ENCODE data around the gene SPC24. TPM values are rescaled to one million over a fixed set of nuclear protein-coding genes. Genes with fewer than 3 reads are reported as not detected.
A peak's percentile ranks its signal among the peaks of the same experiment; 100 is the strongest.

SPC24 gene
- total and polyA plus RNA-seq, 2 of the 4 experiments (the other 2 are of a cell fraction): 12.2 to 97.5 TPM

GRCh38 chr19:11108746-11109145, 46.8 kb downstream of the SPC24 start:
- Histone ChIP-seq H3K4me3 (ENCODE audit: insufficient read depth, low read depth, low read length) (no peak overlapping the region), H3K4me2 (ENCODE audit: low read depth, low read length) (no peak overlapping the region), H3K56ac (ENCODE audit: extremely low read depth, insufficient read depth, low read length) (no peak overlapping the region), H2AFZ (replicated peaks; ENCODE audit: low read length, poor library complexity) (no peak overlapping the region), H3K9me3 (ENCODE audit: control insufficient read depth, insufficient read depth, low read length) (no peaks in the 10 kb centered on the region), H4K8ac (ENCODE audit: low read depth in 2 of 2, low read length in 2 of 2) (no peak overlapping the region), H4K20me1 (ENCODE audit: insufficient read depth, low read length) (peaks cover 11% of the 10 kb centered on the region; the same call in 1 of the 2 replicates), H2AK9ac (replicated peaks; ENCODE audit: low read depth, low read length, poor library complexity) (peak overlapping the region; percentile 1), H2BK120ac (ENCODE audit: low read depth, low read length) (no peak overlapping the region), H3K14ac (replicated peaks; ENCODE audit: low read depth, low read length) (no peak overlapping the region), H3K4me1 (ENCODE audit: control insufficient read depth, insufficient read depth, low read length) (no peaks in the 10 kb centered on the region), H3K79me1 (ENCODE audit: low read depth in 1 of 2, low read length in 2 of 2) (peaks cover 5 to 36% of the 10 kb centered on the region in 2 experiments; a peak in 3 of 4 replicates), H3K9me1 (ENCODE audit: insufficient read depth, low read length) (no peaks in the 10 kb centered on the region), H3K18ac (ENCODE audit: low read depth, low read length) (no peak overlapping the region), H3K36me3 (ENCODE audit: control insufficient read depth, insufficient read depth, low read length) (peaks cover 71% of the 10 kb centered on the region), H3K27ac (ENCODE audit: insufficient read depth, low read length) (no peak overlapping the region), H2BK15ac (ENCODE audit: low read depth, low read length) (no peak overlapping the region), H3K4ac (ENCODE audit: low read depth, low read length) (no peak overlapping the region), H2BK20ac (ENCODE audit: low read depth, low read length) (no peak overlapping the region), H3K27me3 (ENCODE audit: control insufficient read depth, insufficient read depth, low read length) (no peaks in the 10 kb centered on the region), H2BK5ac (ENCODE audit: low read depth, low read length, poor library complexity, severe bottlenecking) (no peak overlapping the region), H2AK5ac (ENCODE audit: low read depth, low read length) (no peak overlapping the region), H3K9ac (ENCODE audit: low read depth, low read length) (no peak overlapping the region), H3K23ac (ENCODE audit: low read depth, low read length) (no peak overlapping the region), H4K91ac (ENCODE audit: insufficient read depth, low read depth, low read length) (no peak overlapping the region), H4K5ac (ENCODE audit: low read depth, low read length) (no peak overlapping the region)
- POLR2A ChIA-PET (ENCODE audit: unreplicated experiment): no interaction called here
- intact Hi-C loops (cut with micrococcal nuclease): no loop called here
- BruUV-seq (replicated peaks): no TSS peak
- dilution Hi-C loops (cut with HindIII; ENCODE audit: low sequenced_read_pairs, unreplicated experiment): no loop called here
- ATAC-seq (ENCODE audit: low read depth) (no peak), DNase-seq (no peak)
- TF ChIP-seq RFX5 (IDR thresholded peaks at IDR 0.05; ENCODE audit: low read depth, low read length) (no peak), SMC3 (IDR thresholded peaks at IDR 0.05; ENCODE audit: low read depth, low read length) (no peak), BHLHE40 (IDR thresholded peaks at IDR 0.05; ENCODE audit: low read depth, low read length) (no peak), CEBPB (IDR thresholded peaks at IDR 0.05; ENCODE audit: low read depth, low read length) (no peak)
- WGBS, 2 experiments (ENCODE audit: extremely low coverage in 2 of 2, insufficient read length in 1 of 2): 100% methylated on average over 1 of the region's 6 CpGs; no CpG with 5 or more reads in 1 of the 2 experiments
- CTCF ChIA-PET: no interaction called here
- in situ Hi-C loops (cut with MboI; ENCODE audit: low sequenced_read_pairs): no loop called here
